Esophagus squamous epithelium (tissue), 5 donors: ENCODE measurements around the gene IL20. TPM values are rescaled to one million over a fixed set of nuclear protein-coding genes. Genes with fewer than 3 reads are reported as not detected.

Experiments
- DNase-seq: peaks from one replicate; lab custom pipeline; 2025; lab: John Stamatoyannopoulos, UW
- H3K27ac ChIP-seq, 4 donors: fragments of 200-600 bp; sonication (generic); one replicate each; pipeline ENCODE4 v1.5.1; 2016 to 2019; ENCODE audit warnings: mild to moderate bottlenecking in 1 of 4
- H3K27me3 ChIP-seq, 4 donors: fragments of 200-600 bp; sonication (generic); 1 replicate in 3 of 4; 2 replicates in 1 of 4; pipeline versions ENCODE4 v1.5.1 to v1.6.0; 2017 to 2021; ENCODE audit warnings: antibody characterized with exemption in 1 of 4
- H3K36me3 ChIP-seq, 3 donors: fragments of 200-600 bp; sonication (generic); one replicate each; pipeline ENCODE4 v1.5.1; 2016 to 2019
- H3K4me1 ChIP-seq, 3 donors: fragments of 200-600 bp; sonication (generic); one replicate each; pipeline ENCODE4 v1.5.1; 2017 to 2019
- H3K4me3 ChIP-seq, 4 donors: fragments of 200-600 bp; sonication (generic); 1 replicate in 3 of 4; 2 replicates in 1 of 4; pipeline ENCODE4 v1.5.1; 2016 to 2019; ENCODE audit warnings: mild to moderate bottlenecking in 2 of 4, moderate library complexity in 1 of 4
- H3K9me3 ChIP-seq, 3 donors: fragments of 200-600 bp; sonication (generic); one replicate each; pipeline ENCODE4 v1.5.1; 2016 to 2019
- CTCF ChIP-seq, 6 experiments: fragments of 450-650 bp in 4 of 6; fragments of 200-600 bp in 2 of 6; sonication (generic) in 2 of 6; IDR thresholded peaks; one replicate each; pipeline ENCODE4 v1.5.1; 2016 to 2019; ENCODE audit warnings: antibody characterized with exemption in 6 of 6, mild to moderate bottlenecking in 4 of 6, moderate library complexity in 4 of 6
- POLR2A ChIP-seq, 4 donors: fragments of 450-650 bp; IDR thresholded peaks; one replicate each; pipeline ENCODE4 v1.6.1; 2017; ENCODE audit warnings: antibody characterized with exemption in 4 of 4, mild to moderate bottlenecking in 4 of 4, moderate library complexity in 3 of 4
- WGBS, 2 donors: methylation state at CpG; one replicate each; pipeline ENCODE4 v1.1.5; 2018; 5-methylcytosine and 5-hydroxymethylcytosine counted together
- intact Hi-C: fragments of 100-400 bp; cut with DNase I; formaldehyde crosslinking; loops from one replicate; pipeline ENCODE4 v1.15.0; 2022
- total RNA-seq, 4 donors: library from RNA; depleted of rRNA; stranded (reverse); fragments of >200 nt; gene quantifications; one replicate each; pipeline ENCODE4 v1.1.0, GENCODE V29; 2016
- donor health status: DM: yes; HTN: yes; CAD: no.

Gene IL20
- total RNA-seq, 4 donors from 2014 or later: 1.1 TPM; not detected in 3

GRCh38 chr1:206868264-206868663, 2.8 kb downstream of the IL20 start:
- peaks cover 0 to 1% (median 0%) of the 10 kb centered on the region in 4 donors for H3K27me3 ChIP-seq
- intact Hi-C loops: no loop called here
- 57 to 65% methylated on average over 1 of the region's 1 CpG for WGBS, 2 donors
- H3K9me3 ChIP-seq: no peaks in the 10 kb centered on the region
- no peaks in the 10 kb centered on the region for H3K36me3 ChIP-seq
- TF ChIP-seq POLR2A (IDR thresholded peaks at IDR 0.05): no peak
- TF ChIP-seq CTCF (IDR thresholded peaks at IDR 0.05): no peak
- peaks cover 3 to 16% (median 6%) of the 10 kb centered on the region in 3 donors for H3K4me1 ChIP-seq
- no peak overlapping the region for H3K4me3 ChIP-seq
- no peak overlapping the region for H3K27ac ChIP-seq
- no peak for DNase-seq

DNA sequence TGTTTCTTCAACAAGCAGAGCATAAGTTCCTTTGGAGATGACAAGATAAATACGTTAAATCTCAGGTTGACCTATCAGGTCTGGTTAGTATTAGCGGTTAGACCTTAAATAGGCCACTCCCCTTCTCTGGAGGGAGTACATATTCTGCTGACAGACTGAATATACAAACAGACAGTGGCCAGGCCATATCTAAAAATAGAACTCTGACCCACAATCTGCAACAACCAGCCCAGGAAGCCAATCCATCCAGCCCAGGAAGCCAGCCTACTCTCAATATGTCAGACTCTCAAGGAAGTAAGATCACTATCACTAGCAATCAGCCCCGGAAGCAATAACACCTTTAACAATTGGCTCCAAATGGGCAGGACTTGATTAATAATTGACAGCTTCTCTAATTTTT, 6.7 kb downstream of the IL20 start:
- Histone ChIP-seq H3K4me3 (no peak overlapping the region), H3K9me3 (peaks cover 0 to 11% (median 0%) of the 10 kb centered on the region in 3 donors), H3K36me3 (no peaks in the 10 kb centered on the region), H3K27me3 (no peaks in the 10 kb centered on the region), H3K4me1 (peaks cover 4 to 16% (median 4%) of the 10 kb centered on the region in 3 donors), H3K27ac (no peak overlapping the region)
- no peak for DNase-seq
- WGBS, 2 donors: 75 to 77% methylated on average over 3 of the region's 3 CpGs
- intact Hi-C loops: no loop called here
- no peak for TF ChIP-seq POLR2A (IDR thresholded peaks at IDR 0.05)
- TF ChIP-seq CTCF (IDR thresholded peaks at IDR 0.05): no peak

- Histone ChIP-seq H3K36me3 (no peaks in the 10 kb centered on the region), H3K4me3 (no peak overlapping the region), H3K4me1 (peaks cover 4 to 16% (median 4%) of the 10 kb centered on the region in 3 donors), H3K9me3 (peaks cover 0 to 23% (median 8%) of the 10 kb centered on the region in 3 donors), H3K27ac (peak overlapping the region in 1 of 4 donors; percentile 23), H3K27me3 (no peaks in the 10 kb centered on the region)
- 27 to 30% methylated on average over 3 of the region's 3 CpGs for WGBS, 2 donors
- TF ChIP-seq CTCF (IDR thresholded peaks at IDR 0.05) (no peak), POLR2A (IDR thresholded peaks at IDR 0.05) (no peak)
- intact Hi-C loops: no loop called here
- no peak for DNase-seq
Observed at GRCh38 chr1:206873603-206874188, 8.3 kb downstream of the IL20 start.

- Histone ChIP-seq H3K27me3 (no peaks in the 10 kb centered on the region), H3K4me3 (no peak overlapping the region), H3K36me3 (no peaks in the 10 kb centered on the region), H3K9me3 (peaks cover 0 to 30% (median 9%) of the 10 kb centered on the region in 3 donors), H3K27ac (no peak overlapping the region), H3K4me1 (peaks cover 4 to 16% (median 4%) of the 10 kb centered on the region in 3 donors)
- DNase-seq: no peak
- intact Hi-C loops: no loop called here
- TF ChIP-seq POLR2A (IDR thresholded peaks at IDR 0.05) (no peak), CTCF (IDR thresholded peaks at IDR 0.05) (no peak)
- 77 to 86% methylated on average over 3 of the region's 3 CpGs for WGBS, 2 donors
Observed at GRCh38 chr1:206875752-206876377, 10.4 kb downstream of the IL20 start.

GRCh38 chr1:206878456-206878855, 13.0 kb downstream of the IL20 start:
- intact Hi-C loops: no loop called here
- TF ChIP-seq CTCF (IDR thresholded peaks at IDR 0.05): no peak
- no peak for TF ChIP-seq POLR2A (IDR thresholded peaks at IDR 0.05)
- DNase-seq: no peak
- Histone ChIP-seq H3K9me3 (peaks cover 0 to 30% (median 9%) of the 10 kb centered on the region in 3 donors), H3K27ac (no peak overlapping the region), H3K4me3 (no peak overlapping the region), H3K36me3 (no peaks in the 10 kb centered on the region), H3K27me3 (no peaks in the 10 kb centered on the region), H3K4me1 (peaks cover 0 to 10% (median 4%) of the 10 kb centered on the region in 3 donors)
